ENCODE data around the gene D2HGDH.

D2HGDH gene
- 22.3 to 44.7 (median 39.4) reads per million in 4 experiments for total RNA-seq

GRCh38 chr2:241734467-241735208 lies at the start of gene D2HGDH:
D2HGDH (plus strand) TSS chr2:241734630; CDS start chr2:241735225, 595 bp downstream.
- DNase-seq, result peak; percentile 92

- no peak for DNase-seq
These were observed 48.1 kb upstream of the D2HGDH start for GRCh38 chr2:241686324-241686649.

GRCh38 chr2:241686650-241687425 lies 47.6 kb upstream of the D2HGDH start, which contains the start of gene DTYMK:
DTYMK (minus strand) TSS chr2:241686815; CDS start chr2:241686783, 32 bp downstream.
- DNase-seq, result peak; percentile 92

DNA sequence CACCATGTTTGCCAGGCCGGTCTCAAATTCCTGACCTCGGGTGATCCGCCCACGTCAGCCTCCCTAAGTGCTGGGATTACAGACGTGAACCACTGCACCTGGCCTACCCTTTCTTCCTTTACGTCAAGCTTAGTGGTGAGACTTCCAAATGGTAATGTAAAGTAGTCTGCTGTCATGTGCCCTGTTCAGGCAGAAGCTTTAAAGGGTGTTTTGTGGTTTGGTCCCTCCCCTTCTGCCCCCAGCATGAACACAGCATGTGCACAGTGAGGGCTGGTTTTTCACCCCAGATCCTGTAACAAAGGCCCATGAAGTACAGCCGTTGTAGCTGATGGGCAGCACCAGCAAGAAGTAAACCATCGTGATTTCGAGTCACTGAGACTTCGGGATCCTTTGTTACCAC lies 45.1 kb upstream of the D2HGDH start:
- no peak for DNase-seq

- no peak for DNase-seq
These were observed 44.2 kb upstream of the D2HGDH start for GRCh38 chr2:241690202-241690717.

- no peak for DNase-seq
These were observed 42.0 kb upstream of the D2HGDH start for GRCh38 chr2:241692448-241692847.

DNA sequence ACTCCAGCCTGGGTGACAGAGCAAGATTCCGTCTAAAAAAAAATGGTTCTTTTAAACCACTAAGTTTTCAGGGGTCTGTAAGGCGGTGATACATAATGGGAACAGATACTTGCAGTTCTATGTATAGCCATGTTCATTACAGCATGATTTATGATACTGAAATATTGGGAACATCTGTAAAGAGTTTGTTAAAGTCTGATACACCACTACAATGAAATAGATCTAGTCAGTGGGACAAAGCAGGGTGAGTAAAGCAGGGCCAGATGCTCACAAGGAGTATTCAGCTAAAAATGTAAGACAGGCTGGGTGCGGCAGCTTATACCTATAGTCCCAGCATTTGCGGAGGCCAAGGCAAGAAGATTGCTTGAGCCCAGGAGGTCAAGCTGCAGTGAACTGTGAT lies 38.8 kb upstream of the D2HGDH start:
- DNase-seq, result no peak

DNA sequence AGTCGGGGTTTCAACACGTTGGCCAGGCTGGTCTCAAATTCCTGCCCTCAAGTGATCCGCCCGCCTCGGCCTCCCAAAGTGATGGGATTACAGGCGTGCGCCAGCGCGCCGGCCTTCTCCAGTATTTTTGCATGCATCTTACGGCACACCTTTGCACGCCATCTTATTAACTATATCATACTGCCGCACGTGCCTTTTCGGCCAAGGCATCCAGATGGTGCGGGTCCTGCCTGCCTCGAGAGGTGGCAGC lies 33.4 kb upstream of the D2HGDH start:
- DNase-seq, result no peak

GRCh38 chr2:241701399-241702154 lies 32.9 kb upstream of the D2HGDH start, which contains the start of gene ING5:
ING5 (plus strand) TSS chr2:241702039; CDS start chr2:241702066, 27 bp downstream.
- DNase-seq, result peak; percentile 93

- DNase-seq, result peak; percentile 81
These were observed 32.0 kb upstream of the D2HGDH start for GRCh38 chr2:241702155-241703031.

DNA sequence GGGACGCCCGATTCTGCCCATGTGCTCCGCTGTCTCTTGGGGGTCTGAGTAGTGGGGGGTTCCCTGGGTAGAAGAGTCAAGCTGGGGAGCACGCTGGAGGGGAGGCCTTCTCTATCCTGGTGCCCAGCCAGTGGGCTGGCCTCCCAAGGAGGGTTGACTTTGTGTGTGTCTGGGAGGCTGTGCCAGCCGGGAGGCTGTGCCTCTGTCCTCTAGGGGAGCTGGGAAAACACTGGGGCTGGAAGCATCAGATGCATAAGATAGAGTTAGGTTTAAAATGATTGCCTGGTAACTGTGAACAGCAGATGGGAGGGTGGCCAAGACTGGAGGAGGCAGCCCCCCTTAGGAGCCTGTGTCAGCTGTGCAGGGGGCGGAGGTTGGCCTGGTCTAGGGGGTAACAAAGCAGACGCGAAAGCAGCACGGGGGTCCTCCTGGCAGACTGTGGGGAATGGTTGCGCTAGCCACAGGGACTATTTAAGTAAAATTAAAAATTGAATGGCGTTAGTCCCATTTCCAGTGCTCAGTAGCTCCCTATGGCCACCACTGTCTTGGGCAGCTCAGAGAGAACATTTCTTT lies 31.3 kb upstream of the D2HGDH start:
- DNase-seq, result no peak

DNA sequence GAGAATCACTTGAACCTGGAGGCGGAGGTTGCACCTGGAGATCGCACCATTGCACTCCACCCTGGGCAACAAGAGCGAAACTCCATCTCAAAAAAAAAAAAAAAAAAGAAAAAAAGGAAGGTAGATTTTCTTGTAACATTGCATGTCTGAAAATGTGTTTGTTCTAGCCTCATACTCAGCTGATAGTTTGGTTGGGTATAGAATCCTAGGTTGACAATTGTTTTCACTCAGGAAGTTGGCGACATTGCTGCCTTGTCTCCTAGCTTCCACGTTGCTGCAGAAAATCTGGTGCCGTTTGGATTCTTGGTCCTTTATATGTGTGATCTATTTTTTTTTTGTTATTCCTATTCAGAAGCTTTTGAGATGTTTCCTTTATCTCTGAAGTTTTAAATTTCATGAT lies 27.9 kb upstream of the D2HGDH start:
- DNase-seq, result no peak

DNA sequence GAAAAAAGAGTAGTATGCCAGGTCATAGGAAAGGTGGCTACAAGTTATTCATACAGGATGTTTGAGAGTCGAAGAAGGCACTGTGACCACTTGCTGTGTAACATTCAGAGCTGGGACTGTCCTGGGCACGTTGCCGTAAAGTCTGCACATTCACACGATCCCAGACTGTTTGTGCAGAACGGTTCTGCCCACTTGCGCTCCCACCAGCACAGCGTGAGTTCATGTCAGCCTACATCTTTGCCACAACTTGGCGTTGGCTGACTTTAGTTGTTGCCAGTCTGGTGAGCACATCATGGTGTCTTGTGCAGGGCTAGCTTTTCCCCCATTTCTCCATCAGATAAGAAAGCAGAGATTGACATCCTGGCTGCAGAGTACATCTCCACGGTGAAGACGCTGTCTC lies 25.6 kb upstream of the D2HGDH start:
- DNase-seq, result no peak

GRCh38 chr2:241719093-241719492 lies 15.3 kb upstream of the D2HGDH start:
- DNase-seq, result no peak

DNA sequence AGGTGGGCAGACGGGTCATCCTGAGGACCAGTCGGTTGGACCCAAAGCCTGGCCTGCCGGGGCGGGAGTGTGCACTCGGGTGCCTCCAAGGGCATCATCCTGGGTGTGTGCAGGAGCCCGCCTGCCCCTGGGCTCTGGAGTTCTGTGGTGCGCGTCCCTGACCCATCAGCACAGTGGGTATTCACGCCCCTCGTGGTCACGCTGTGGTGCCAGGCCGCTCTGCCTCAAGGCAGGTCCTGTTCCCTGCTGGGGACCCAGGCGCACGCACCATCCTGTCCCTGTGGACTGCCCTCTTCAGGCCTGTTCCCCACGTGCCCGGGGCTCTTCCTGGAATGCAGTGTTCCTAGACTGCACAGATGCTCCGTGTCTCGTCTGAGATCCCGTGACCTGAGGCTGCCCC lies 14.3 kb upstream of the D2HGDH start:
- DNase-seq, result no peak

DNA sequence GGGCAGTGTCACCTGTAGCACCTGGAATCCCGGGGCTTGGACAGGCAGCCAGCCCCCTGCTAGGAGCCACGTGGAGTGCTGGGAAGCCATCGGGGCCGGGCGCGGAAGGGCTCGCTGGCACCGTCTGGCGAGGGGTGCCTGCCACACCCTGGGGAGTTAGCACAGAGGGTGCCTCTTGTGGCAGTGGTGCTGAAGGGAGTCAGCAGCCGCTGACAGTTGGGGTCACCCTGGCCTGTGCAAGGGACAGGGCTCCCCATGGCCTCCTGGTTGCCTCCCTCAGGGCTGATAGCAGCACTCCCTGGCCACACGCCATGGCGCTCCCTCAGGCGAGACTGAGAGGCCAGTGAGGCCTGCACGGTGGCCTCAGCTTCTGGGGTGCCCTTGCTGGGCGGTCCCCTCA lies 13.9 kb upstream of the D2HGDH start:
- DNase-seq, result no peak

DNA sequence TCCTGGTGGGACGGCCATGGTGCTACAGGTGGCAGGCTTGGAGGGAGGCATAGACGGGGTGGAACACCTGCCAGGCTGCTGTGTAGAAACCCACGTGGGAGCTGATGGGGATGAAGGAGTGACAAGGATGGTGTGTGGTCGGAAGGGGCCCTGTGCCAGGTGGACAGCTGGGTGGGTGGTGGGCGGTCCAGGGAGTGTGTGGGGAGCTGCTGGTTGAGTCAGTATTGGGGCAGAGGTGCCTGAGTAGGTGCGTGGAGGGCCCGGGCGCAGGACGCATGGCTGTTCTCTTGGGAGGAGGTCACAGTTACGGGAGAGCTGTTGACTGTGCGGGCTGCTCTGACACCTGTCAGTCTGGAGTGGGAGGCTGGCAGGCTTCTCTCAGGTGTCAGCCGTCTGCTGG lies 12.6 kb upstream of the D2HGDH start:
- no peak for DNase-seq

GRCh38 chr2:241722896-241723454 lies 11.5 kb upstream of the D2HGDH start:
- DNase-seq, result no peak

GRCh38 chr2:241724259-241724974 lies 10.0 kb upstream of the D2HGDH start:
- DNase-seq, result peak; percentile 8

DNA sequence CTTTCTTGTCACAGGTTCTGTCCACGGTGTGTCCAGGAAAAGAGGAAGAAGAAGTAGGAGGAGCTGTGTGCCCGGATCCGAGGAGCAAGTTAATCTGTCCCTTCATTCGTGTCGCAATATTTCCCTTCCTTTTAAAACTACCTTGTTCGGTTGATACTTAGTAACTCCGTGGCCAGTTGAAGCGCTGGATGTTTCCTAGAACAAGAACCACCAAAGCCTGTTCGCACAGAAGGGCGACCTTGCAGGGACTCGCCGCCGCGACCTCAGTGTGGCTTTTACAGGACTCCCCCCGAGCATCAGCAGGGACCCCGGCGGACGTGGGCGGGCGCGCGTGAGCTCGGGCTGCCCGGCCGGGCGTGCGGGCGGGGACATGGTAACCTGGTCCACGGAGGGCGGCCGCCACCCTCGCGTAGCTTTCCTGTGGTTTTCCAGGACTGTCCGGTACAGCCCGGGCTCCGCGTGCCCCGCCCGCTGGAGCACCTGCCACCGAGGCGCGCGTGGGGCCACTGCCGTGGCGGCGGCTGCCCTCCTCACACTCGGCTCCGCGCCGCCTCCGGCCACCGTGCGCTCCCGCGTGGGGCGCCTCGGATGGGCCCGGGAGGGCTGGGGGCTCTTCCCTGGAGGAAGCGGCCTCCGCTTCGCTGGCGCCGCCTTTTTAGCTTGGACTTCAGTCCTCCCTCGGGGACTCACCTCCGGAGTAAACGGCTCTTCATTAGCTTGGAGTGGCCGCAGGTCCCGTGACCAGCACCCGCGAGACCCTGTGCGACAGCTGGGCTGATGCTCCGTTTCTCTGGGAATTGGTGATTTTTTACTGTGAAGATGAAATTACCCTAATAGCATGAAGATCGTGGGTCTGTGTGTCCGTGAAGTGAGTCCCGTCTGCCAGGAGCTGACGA lies 9.2 kb upstream of the D2HGDH start:
- no peak for DNase-seq
